ENCODE measurements around the gene LDLRAD3. TPM values are rescaled to one million over a fixed set of nuclear protein-coding genes. Genes with fewer than 3 reads are reported as not detected.
"Not testable (repeated sequence)": the region's sequence is repeated elsewhere in the genome, so short reads cannot be mapped to it uniquely, and the experiment has no call there.

LDLRAD3 gene
- total RNA-seq, 1 donor from 2014 or later: 28.5 TPM

DNA sequence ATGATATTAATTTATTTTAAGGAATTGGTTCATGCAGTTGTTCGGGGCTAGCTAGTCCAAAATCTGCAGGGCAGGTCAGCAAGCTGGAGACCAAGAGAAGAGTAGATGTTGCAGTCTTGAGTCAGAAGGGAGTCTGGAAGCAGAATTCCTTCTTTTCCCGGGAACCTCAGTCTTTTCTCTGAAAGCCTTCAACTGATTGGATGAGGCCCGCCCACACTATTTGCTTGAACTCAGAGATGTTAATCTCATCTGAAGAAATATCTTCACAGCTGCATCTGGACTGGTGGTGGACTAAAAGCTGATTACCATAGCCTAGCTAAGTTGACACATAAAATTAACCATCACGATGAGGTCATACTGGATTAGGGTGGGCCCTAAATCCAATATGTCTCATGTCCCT is 223.2 kb downstream of the LDLRAD3 start:
- Mint-ChIP-seq H3K4me1 (ENCODE audit: unreplicated experiment) (peaks cover 32% of the 10 kb centered on the region), H3K9me3 (ENCODE audit: unreplicated experiment) (no peaks in the 10 kb centered on the region), H3K27me3 (ENCODE audit: unreplicated experiment) (no peaks in the 10 kb centered on the region), H3K27ac (ENCODE audit: unreplicated experiment) (no peak overlapping the region), H3K4me3 (ENCODE audit: unreplicated experiment) (no peak overlapping the region), H3K36me3 (ENCODE audit: low read depth, unreplicated experiment) (peaks cover 4% of the 10 kb centered on the region)
- DNase-seq (ENCODE audit: low spot score): no peak
- TF ChIP-seq CTCF (IDR thresholded peaks at IDR 0.05; ENCODE audit: unreplicated experiment): no peak

- H3K9me3 Mint-ChIP-seq (ENCODE audit: unreplicated experiment): no peaks in the 10 kb centered on the region
- no peak overlapping the region for H3K4me3 Mint-ChIP-seq (ENCODE audit: unreplicated experiment)
- no peak for DNase-seq (ENCODE audit: low spot score)
- no peak for TF ChIP-seq CTCF (IDR thresholded peaks at IDR 0.05; ENCODE audit: unreplicated experiment)
- no peaks in the 10 kb centered on the region for H3K27me3 Mint-ChIP-seq (ENCODE audit: unreplicated experiment)
- no peak overlapping the region for H3K27ac Mint-ChIP-seq (ENCODE audit: unreplicated experiment)
- H3K4me1 Mint-ChIP-seq (ENCODE audit: unreplicated experiment): peaks cover 31% of the 10 kb centered on the region
- peaks cover 4% of the 10 kb centered on the region for H3K36me3 Mint-ChIP-seq (ENCODE audit: low read depth, unreplicated experiment)
Measured at GRCh38 chr11:36167729-36168128, 223.9 kb downstream of the LDLRAD3 start.

DNA sequence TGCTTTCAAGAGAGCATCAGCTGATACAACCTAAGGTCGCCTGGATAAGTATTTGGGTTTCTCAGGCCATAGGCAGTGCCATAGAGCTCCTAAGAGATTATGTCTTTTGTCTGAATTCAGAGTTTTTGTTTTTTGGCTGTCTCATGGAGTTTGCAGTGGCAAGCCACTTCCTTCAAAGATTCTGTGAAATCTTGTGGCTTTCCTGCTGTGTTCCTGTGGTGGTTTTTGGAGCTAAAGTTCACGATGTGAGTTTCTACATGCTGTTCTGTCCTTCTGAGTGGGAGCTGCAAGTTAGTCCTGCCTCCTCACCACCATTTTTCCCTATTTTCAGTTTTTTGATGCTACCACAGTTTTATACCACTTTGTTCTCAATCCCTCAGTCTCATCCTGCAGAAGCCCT is 234.0 kb downstream of the LDLRAD3 start:
- Mint-ChIP-seq H3K27me3 (ENCODE audit: unreplicated experiment) (peaks cover 6% of the 10 kb centered on the region), H3K4me1 (ENCODE audit: unreplicated experiment) (peaks cover 5% of the 10 kb centered on the region), H3K27ac (ENCODE audit: unreplicated experiment) (no peak overlapping the region), H3K4me3 (ENCODE audit: unreplicated experiment) (no peak overlapping the region), H3K9me3 (ENCODE audit: unreplicated experiment) (no peaks in the 10 kb centered on the region), H3K36me3 (ENCODE audit: low read depth, unreplicated experiment) (peaks cover 7% of the 10 kb centered on the region)
- TF ChIP-seq CTCF (IDR thresholded peaks at IDR 0.05; ENCODE audit: unreplicated experiment): no peak
- DNase-seq (ENCODE audit: low spot score): no peak

GRCh38 chr11:36186340-36187175 is 242.7 kb downstream of the LDLRAD3 start:
- H3K4me3 Mint-ChIP-seq (ENCODE audit: unreplicated experiment): no peak overlapping the region
- H3K4me1 Mint-ChIP-seq (ENCODE audit: unreplicated experiment): peaks cover 2% of the 10 kb centered on the region
- no peak for DNase-seq (ENCODE audit: low spot score)
- H3K27me3 Mint-ChIP-seq (ENCODE audit: unreplicated experiment): peaks cover 1% of the 10 kb centered on the region
- no peaks in the 10 kb centered on the region for H3K9me3 Mint-ChIP-seq (ENCODE audit: unreplicated experiment)
- H3K36me3 Mint-ChIP-seq (ENCODE audit: low read depth, unreplicated experiment): no peaks in the 10 kb centered on the region
- H3K27ac Mint-ChIP-seq (ENCODE audit: unreplicated experiment): no peak overlapping the region
- TF ChIP-seq CTCF (IDR thresholded peaks at IDR 0.05; ENCODE audit: unreplicated experiment): no peak

DNA sequence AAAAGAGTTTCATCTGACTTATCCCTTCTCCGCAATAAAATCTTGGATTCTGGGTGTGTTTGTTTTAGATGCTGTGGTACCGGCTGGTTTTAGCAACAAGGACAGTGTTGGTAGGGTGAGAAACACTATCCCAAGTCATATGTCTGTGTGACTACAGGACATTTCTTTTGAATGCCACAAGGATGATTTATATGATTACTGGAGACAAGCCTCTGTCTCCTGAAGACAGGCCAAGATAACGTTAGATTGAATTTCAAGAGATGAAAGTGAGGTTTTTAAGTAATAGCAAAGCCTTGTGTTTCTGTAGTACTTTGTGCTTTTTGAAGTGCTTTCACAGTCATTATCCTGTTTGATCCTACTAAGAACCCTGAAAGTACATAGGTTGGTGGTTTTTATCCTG is 243.8 kb downstream of the LDLRAD3 start:
- peaks cover 4% of the 10 kb centered on the region for H3K4me1 Mint-ChIP-seq (ENCODE audit: unreplicated experiment)

DNA sequence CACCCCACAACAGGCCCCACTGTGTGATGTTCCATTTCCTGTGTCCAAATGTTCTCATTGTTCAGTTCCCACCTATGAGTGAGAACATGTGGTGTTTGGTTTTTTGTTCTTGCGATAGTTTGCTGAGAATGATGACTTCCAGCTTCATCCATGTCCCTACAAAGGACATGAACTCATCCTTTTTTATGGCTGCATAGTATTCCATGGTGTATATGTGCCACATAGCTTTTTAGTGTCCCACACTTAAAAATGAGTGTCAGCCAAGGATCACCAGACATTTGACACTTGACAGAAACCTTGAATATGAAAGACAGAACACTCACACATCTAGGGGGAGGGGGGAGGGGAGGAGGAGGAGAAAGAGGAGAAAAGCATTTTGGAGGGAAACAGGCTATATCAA is 245.9 kb downstream of the LDLRAD3 start:
- H3K27me3 Mint-ChIP-seq (ENCODE audit: unreplicated experiment); H3K36me3 Mint-ChIP-seq (ENCODE audit: low read depth, unreplicated experiment); H3K27ac Mint-ChIP-seq (ENCODE audit: unreplicated experiment); DNase-seq (ENCODE audit: low spot score); H3K4me1 Mint-ChIP-seq (ENCODE audit: unreplicated experiment); H3K4me3 Mint-ChIP-seq (ENCODE audit: unreplicated experiment); H3K9me3 Mint-ChIP-seq (ENCODE audit: unreplicated experiment): not testable (repeated sequence)

More for the DNA sequence above, 243.8 kb downstream of the LDLRAD3 start:
- Mint-ChIP-seq H3K36me3 (ENCODE audit: low read depth, unreplicated experiment) (no peaks in the 10 kb centered on the region), H3K4me3 (ENCODE audit: unreplicated experiment) (no peak overlapping the region), H3K9me3 (ENCODE audit: unreplicated experiment) (no peaks in the 10 kb centered on the region), H3K27me3 (ENCODE audit: unreplicated experiment) (no peaks in the 10 kb centered on the region), H3K27ac (ENCODE audit: unreplicated experiment) (no peak overlapping the region)
- TF ChIP-seq CTCF (IDR thresholded peaks at IDR 0.05; ENCODE audit: unreplicated experiment): no peak
- DNase-seq (ENCODE audit: low spot score): no peak
